Activated CD8-positive, alpha-beta memory T cell treated with anti-CD3 and anti-CD28 coated beads, Interleukin-2, amount 50 U/mL, for 1 hour (primary cell): Measurements from ENCODE around the gene ARMC9.
"Not testable (repeated sequence)": the region's sequence is repeated elsewhere in the genome, so short reads cannot be mapped to it uniquely, and the experiment has no call there.

Experiments used
- DNase-seq: peaks from one replicate; pipeline ENCODE4 v3.0.0-alpha.2; 2020; ENCODE audit errors: extremely low read depth

The ARMC9 gene

DNA sequence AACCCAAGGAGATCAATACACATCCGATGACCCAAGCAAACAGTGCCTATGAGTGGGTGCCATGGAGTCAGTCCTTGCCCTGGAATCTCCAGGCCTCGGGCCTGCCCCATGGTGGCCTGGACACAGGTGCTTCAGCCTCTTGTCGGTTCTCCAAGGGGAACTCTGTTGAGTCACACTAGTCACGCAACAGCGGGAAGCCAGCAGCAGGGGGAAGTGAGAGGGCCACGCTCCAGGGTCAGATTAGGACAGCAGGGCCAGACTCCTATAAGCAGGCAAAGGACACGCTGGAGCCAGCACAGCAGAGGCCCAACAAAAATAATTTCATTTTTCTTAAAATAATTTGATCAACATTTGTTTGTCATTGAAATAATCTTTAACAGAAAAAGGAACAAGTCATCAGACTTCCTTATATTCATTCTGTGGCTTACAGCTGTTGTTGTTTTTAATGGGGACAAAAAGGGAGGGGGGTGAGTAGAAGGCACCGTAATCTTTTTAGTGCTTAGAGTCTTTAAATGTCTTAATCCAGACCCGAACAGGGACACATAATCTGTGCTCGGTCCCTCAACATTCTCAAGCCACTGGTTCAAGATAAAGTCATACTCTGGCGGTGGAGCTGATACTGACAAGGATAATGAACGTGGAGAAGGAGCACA lies 16.4 kb upstream of the ARMC9 start:
- no peak for DNase-seq

- no peak for DNase-seq
These were observed 15.9 kb upstream of the ARMC9 start for GRCh38 chr2:231182513-231182899.

GRCh38 chr2:231183851-231184250 lies 14.6 kb upstream of the ARMC9 start:
- no peak for DNase-seq

DNA sequence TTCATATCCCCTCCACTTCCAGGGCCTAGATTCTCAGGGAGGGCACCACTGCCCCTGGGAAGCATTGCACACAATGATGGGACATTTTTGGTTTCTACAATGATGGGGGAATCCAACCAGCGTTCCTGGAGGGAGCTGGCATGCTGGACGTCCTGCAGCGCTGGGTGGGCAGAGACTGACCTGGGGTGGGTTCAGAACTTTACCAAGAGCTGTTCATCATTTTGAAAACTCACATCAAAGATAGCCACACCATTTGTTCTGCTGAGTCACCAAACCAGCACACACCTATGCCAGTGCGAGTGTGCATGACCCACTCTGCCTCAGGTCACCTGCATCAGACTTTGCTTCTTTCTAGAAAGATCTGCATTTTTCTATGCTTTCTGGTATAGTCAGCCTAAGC lies 14.1 kb upstream of the ARMC9 start:
- DNase-seq = no peak

DNA sequence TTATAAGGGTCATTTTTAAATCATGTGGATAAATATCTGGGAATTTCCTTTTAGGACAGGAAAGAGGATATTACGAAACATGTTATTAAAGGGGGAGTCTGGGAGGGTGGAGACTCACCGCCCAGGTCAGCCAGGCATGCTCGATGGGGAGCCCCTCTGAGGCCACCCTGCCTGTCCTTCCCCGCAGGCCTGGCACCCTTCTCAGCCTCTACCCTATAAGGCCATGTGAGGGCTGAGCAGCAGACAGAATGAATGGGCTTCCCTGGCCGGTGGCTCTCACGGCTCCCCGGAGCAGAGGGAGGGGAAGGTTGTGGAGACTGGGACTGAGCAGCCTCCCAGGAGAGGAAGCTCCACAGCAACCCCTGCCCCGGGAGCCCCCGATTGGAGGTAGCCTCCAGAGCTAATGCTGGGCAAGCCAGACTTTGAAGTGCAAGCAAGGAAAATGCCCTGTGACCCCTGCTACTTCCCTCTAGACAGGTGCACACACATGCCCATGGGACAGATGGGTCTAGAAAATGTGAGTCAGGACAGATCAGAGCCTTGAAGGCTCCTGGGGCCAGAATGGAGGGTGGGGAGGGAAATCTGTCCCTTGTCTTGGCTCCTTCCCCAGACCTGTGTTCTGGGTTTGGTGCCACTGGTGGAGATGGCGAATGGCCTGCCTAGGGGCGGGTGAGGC lies 13.2 kb upstream of the ARMC9 start:
- no peak for DNase-seq

GRCh38 chr2:231185886-231186285 lies 12.5 kb upstream of the ARMC9 start:
- DNase-seq = no peak

DNA sequence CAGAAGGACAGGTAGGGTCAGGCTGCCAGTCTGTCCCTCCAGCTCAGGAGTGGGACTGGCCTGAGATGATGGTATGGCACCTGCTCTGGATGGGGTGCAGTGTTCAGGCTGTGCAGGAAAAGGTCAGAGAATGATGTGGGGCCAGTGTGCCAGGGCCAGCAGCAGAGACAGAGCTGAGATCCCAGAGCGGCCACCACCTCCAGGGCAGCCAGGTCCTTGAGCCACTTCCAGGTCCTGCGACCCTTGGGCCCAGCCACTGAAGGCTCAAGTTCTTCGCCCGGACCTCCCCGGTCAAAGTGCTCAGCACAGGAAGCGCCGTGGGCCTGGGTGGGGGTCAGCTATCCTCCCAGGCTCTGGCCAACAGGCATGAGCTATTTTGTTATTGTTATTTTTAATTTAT lies 12.1 kb upstream of the ARMC9 start:
- no peak for DNase-seq

GRCh38 chr2:231187736-231188505 lies 10.5 kb upstream of the ARMC9 start:
- no peak for DNase-seq

DNA sequence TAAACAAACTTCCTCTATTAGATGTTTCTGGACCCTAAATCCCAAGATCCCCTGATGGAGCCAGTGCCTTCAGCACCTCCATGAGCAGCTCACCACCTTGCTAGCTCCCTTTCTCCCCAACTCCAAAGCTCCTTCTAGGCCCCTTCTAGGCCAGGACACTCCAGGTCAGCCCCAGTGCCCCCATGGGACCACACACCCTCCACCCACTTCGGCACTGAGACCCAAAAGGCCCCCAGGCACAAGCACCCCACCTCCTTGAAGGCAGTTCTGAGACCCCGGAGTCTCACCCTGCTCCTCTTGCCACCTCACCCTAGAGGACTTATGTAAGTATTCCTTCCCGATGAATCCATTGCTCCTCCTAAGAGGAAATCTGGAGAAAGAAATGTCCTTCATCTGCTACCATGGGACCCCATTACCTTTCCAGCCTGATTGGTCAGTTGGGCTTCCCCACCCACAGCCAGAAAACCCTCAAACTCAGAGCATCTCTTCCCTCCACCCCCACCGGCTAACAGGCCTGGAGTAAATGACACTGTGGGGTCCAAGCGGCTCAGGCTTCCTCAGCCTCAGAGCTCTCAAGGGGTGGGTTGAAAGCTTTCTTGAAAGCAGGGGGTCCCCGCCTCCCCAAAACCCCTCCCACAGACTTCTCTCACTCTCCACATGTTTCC lies 9.8 kb upstream of the ARMC9 start:
- DNase-seq = no peak

DNA sequence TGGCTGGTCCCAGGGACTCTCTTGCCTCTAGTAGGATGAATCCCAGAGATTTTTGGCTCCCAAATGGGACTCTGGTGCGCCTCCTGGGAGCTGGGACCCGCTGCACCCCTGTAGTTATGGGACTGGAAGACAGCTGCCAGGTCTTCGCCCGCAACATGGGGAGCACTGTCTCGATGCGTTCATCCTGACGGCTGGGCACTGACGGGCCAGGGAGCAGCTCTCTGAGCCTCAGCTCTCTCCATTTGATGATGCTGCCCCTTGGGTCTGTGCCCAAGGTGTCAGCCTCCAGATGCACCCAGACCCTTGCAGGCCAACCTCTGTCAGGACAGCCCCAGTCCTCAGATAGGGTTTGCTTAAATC lies 9.3 kb upstream of the ARMC9 start:
- DNase-seq = no peak

DNA sequence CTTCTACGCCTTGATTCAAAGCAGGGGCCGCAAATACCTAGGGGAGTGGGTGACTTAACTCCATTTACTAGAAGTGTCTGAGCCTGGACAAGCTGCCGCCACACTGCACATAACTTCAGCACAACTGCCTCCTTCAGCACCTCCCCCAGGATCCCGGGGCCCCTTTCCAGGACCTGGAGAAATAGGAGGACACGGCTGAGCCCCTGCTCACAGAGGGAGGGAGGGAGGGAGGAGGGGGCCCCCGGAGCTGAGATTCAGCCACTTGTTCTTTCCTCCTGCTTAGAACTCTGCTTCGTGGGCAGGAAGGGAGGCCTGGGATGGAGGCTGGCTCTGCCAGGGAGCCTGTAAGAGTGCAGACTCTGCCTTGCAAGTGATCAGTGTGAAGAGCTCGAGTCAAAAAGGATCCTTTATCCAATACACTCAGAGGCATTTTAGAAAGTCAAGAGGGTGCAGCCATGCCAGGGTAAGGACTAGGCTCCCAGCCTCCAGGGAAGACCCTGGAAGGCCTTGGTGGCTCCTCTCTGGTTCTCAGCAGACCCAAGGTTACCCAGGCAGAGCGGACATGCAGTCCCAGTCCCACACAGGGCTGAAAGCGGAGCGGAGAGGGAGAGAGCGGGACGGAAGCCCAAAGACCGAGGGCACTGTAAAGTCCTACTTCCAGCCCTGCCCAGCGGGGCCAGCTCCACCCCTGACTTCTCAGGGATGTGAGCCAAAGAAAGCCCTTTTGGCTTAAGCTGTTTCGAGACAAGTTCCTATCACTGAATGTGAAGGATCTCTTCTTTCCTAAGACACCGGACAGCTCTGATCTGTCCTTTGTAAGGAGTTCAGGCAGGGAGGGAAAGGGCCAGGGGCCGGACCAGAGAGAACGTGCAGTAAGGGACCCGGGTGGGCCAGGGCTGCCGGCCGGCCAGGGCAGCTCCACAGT lies 8.6 kb upstream of the ARMC9 start:
- no peak for DNase-seq

GRCh38 chr2:231190531-231191197 lies 7.8 kb upstream of the ARMC9 start:
- DNase-seq = no peak

GRCh38 chr2:231191896-231192872 lies 6.2 kb upstream of the ARMC9 start:
- no peak for DNase-seq

DNA sequence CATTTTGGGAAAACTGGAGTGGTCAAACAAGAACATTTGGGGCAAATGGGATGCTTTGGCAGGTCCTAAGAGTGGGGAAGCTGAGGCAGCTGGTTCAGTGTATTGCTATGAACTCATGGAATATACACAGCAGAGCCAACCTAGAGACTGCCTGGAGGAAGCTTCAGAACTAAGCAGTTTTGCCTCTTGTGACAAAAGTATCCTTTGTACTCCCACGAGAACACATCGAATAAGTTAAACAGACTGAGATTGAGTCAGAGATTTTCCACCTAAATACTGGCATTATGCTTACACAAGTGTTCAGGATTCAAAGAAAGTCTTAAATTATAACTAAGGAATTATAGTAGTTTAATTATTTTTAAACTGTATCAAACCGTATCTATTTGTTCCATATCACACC lies 5.2 kb upstream of the ARMC9 start:
- DNase-seq = no peak

DNA sequence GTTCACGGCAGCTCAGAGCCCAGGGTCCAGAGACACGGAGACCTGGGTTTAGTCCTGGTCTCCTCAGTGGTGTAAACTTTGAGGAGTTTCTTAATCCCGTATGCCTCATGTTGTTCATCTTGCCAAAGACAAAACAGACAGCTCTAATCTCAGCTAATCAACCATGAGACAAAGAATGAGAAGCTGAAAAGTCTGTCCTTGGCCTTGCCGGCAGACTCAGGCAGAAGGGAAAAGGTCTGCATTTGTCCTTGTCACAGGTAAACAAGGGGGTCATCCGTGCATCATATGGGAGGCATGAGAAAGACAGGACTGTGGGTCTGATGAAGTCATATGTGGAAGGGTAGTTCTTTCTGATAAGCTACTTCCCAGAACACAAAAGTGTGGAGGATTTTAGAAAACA lies 1.8 kb upstream of the ARMC9 start:
- no peak for DNase-seq

DNA sequence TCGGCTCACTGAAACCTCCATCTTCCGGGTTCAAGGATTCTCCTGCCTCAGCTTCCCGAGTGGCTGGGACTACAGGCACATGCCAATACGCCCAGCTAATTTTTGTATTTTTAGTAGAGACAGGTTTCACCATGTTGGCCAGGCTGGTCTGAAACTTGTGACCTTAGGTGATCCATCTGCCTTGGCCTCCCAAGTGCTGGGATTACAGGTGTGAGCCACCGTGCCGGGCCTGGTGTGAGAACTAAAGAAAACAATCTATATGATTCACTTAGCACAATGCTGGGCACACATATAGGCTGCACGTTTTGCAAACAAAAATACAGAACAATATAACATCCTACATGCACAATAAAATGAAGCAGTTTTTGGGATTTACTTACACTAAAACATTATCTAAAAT lies 1.2 kb upstream of the ARMC9 start:
- not testable (repeated sequence) for DNase-seq

GRCh38 chr2:231197706-231198290 lies 633 bp upstream of the ARMC9 start:
- no peak for DNase-seq

- no peak for DNase-seq
These were observed 788 bp downstream of the ARMC9 start for GRCh38 chr2:231199219-231199618.

DNA sequence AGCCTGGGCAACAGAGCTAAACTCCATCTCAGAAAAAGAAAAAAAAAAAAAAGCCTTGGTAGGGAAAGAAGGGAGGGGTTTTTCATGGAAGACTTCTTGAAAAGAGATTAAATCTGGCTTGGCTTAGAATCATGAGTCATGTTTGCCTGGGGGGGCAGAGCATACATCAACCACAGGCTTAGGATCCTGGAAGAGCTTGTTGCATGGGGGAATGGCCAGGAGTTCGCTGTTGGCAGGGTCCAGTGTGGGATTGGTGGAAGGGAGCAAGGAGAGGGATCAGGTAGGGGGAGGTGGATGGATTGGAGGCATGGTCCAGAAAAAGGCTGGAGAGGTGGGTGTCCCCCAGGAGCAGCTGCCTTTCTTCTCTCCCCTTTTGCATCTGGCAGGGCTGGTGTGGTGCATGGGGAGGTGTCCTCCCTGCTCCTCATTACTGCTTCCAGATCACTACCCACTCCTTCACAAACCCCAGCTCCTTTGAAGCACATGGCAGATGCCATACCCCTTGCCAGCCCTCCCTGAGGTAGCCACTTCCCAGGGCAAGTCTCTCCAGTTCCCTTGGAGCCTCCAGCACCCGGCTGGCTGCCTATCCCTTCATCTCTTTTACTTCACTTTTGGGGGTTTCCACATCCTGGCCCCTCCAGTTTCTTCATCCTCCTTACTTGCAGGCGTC lies 2.5 kb downstream of the ARMC9 start:
- DNase-seq = no peak
